Effector memory CD8-positive, alpha-beta T cell (primary cell): ENCODE measurements around the gene COX6B1.
A peak's percentile ranks its signal among the peaks of the same experiment; 100 is the strongest.
"Not testable (repeated sequence)": the region's sequence is repeated elsewhere in the genome, so short reads cannot be mapped to it uniquely, and the experiment has no call there.

Experiments used
- ATAC-seq: fragments of 150-1000 bp; cut with Tn5 transposase; replicated peaks from 2 replicates; pipeline ENCODE4 v1.10.0; 2021; ENCODE audit warnings: mild to moderate bottlenecking, moderate library complexity
- DNase-seq, 3 experiments: peaks; one replicate each; pipeline ENCODE4 v3.0.0; 2021
- H3K27ac Mint-ChIP-seq, 2 donors: one replicate each; pipeline ENCODE4 v1.8.0; 2022; ENCODE audit warnings: mild to moderate bottlenecking in 2 of 2, mixed read lengths in 2 of 2, moderate library complexity in 2 of 2
- H3K27me3 Mint-ChIP-seq, 2 donors: one replicate each; pipeline ENCODE4 v1.8.0; 2022; ENCODE audit warnings: mixed read lengths in 2 of 2
- H3K36me3 Mint-ChIP-seq: one replicate; pipeline ENCODE4 v1.8.0; 2022; ENCODE audit warnings: mild to moderate bottlenecking, moderate library complexity, mixed read lengths; ENCODE audit not compliant: insufficient read depth
- H3K4me1 Mint-ChIP-seq, 2 donors: one replicate each; pipeline ENCODE4 v1.8.0; 2022; ENCODE audit warnings: low read depth in 2 of 2, mixed read lengths in 2 of 2
- H3K4me3 Mint-ChIP-seq, 2 donors: one replicate each; pipeline ENCODE4 v1.8.0; 2022; ENCODE audit warnings: mild to moderate bottlenecking in 2 of 2, mixed read lengths in 2 of 2, moderate library complexity in 2 of 2
- H3K9me3 Mint-ChIP-seq, 2 donors: one replicate each; pipeline ENCODE4 v1.8.0; 2022; ENCODE audit warnings: mixed read lengths in 2 of 2

Gene COX6B1

DNA sequence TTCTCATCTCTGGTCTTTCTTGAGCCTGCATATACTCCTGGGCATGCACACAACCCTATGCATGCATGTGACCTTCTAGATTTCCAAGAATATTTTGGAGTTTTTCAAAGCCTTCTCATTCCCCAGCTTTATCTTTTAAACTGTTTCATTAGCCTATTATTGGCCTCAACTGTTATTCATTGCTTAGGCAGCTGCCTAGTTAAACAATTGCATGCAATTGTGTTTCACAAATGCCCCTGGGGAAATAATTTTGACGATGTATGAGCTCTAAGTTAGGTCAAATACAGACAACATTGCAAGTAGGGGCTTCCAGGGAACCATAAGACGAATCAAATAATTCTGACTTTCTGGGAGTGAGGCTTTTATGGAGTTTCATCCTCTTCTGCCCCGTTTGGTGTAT lies 15.9 kb downstream of the COX6B1 start:
- ATAC-seq (no peak), DNase-seq (no peak)
- H3K36me3 Mint-ChIP-seq: peaks cover 40% of the 10 kb centered on the region
- no peak overlapping the region for H3K27ac Mint-ChIP-seq
- H3K4me1 Mint-ChIP-seq: no peaks in the 10 kb centered on the region
- H3K9me3 Mint-ChIP-seq: no peaks in the 10 kb centered on the region
- H3K4me3 Mint-ChIP-seq: no peak overlapping the region
- peaks cover 0 to 3% of the 10 kb centered on the region in 2 donors for H3K27me3 Mint-ChIP-seq

DNA sequence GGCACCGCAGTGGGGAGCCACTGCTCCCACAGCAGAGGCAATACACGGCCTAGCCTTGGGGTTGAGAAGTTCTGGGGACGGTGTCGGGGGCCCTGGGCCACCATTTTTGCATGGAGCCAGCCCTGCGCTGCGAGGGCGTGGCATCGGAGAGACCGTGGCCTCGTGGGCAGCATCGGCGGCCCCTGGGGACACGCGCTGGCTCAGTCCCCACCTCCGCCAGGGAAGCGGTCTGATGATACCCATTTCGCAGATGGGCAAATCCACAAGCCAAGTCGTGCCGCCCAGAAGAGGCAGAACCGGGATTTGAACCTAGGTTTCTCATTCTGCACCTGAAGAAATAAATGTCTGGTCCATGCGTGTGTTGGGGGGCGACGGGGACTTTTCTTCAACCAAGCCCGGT lies 17.0 kb downstream of the COX6B1 start:
- H3K27me3 Mint-ChIP-seq: peaks cover 7 to 15% of the 10 kb centered on the region in 2 donors
- no peaks in the 10 kb centered on the region for H3K4me1 Mint-ChIP-seq
- no peak for DNase-seq
- no peak overlapping the region for H3K4me3 Mint-ChIP-seq
- no peak overlapping the region for H3K27ac Mint-ChIP-seq
- no peaks in the 10 kb centered on the region for H3K9me3 Mint-ChIP-seq
- no peak for ATAC-seq
- H3K36me3 Mint-ChIP-seq: peaks cover 29% of the 10 kb centered on the region

DNA sequence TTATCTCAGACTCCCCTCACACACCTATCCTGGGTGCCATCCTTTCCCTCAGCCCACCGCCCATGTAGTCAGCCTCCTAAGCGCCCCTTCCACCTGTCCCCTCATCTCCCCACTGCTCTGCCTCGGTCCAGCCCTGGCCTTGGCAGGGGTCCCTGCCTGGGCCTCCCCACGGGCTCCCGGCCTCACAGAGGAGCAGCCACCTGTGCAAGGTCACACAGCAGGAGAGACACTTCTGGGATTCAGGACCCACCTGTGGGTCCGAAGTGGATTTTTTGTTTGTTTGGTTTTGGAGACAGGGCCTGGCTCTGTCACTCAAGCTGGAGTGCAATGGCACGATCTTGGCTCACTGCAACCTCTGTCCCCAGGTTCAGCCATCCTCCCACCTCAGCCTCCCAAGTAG lies 17.5 kb downstream of the COX6B1 start:
- no peak overlapping the region for H3K27ac Mint-ChIP-seq
- no peak for ATAC-seq
- no peak for DNase-seq
- H3K36me3 Mint-ChIP-seq: peaks cover 24% of the 10 kb centered on the region
- no peaks in the 10 kb centered on the region for H3K9me3 Mint-ChIP-seq
- no peaks in the 10 kb centered on the region for H3K4me1 Mint-ChIP-seq
- H3K4me3 Mint-ChIP-seq: no peak overlapping the region
- H3K27me3 Mint-ChIP-seq: peaks cover 8 to 19% of the 10 kb centered on the region in 2 donors

DNA sequence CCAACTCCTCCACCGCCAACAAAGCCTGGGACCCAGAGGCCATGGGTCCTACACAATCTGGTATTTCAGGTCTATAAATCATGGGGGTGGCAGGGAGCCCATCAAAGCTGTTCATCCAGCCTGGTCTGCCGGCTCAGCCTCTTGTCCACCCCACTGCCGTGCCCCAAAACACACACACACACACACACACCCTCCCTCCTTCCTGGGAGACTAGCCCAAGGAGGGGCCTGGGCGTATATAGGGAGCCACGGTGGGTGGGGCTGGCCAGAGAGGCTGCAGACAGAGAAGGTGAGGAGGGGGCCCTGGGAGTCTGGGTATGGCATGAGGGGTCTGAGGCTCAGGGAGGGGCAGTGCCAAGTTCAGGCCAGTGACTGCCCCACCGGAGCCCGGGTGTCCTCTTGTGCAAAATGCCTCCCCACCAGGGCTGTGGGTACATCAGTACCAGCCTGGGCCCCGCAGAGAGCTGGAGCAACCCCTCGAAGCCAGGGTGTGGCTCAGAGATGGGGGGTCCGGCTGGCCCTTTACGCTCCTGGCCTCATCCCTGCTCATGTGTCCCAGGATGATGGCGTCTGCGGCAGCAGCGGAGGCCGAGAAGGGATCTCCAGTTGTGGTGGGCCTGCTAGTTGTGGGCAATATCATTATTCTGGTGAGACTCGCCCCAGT lies 18.3 kb downstream of the COX6B1 start, which contains the start of gene UPK1A:
Gene UPK1A, plus strand, starts transcription at position 267 of the 663 bp plus-strand sequence. Its CDS starts 296 bp downstream, at position 563.
- Mint-ChIP-seq H3K27me3 (peaks cover 11 to 26% of the 10 kb centered on the region in 2 donors), H3K4me3 (no peak within 1 kb of the TSS), H3K27ac (no peak within 1 kb of the TSS), H3K9me3 (no peaks in the 10 kb centered on the region), H3K36me3 (peaks cover 19% of the 10 kb centered on the region), H3K4me1 (no peaks in the 10 kb centered on the region)
- DNase-seq: no peak
- ATAC-seq: no peak

DNA sequence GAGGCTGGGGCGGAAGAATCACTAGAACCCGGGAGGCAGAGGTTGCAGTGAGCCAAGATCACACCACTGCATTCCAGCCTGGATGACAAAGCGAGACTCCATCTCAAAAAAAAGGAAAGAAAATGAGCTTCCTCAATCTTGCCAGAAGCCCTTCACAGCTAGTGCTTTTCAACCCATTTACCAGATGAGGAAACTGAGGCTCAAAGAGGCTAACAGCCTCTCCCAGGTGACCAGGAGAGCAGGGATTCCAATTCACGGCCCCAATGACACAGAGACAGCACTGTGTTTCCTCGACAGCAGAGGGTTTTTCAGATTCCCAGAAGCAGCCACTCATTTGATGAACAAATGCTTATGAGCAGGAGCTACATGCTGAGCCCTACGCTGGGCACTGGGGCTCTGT lies 21.4 kb downstream of the COX6B1 start:
- Mint-ChIP-seq H3K36me3 (peaks cover 5% of the 10 kb centered on the region), H3K4me3 (no peak overlapping the region), H3K4me1 (peaks cover 7 to 9% of the 10 kb centered on the region in 2 donors), H3K9me3 (no peaks in the 10 kb centered on the region), H3K27me3 (peaks cover 20 to 49% of the 10 kb centered on the region in 2 donors), H3K27ac (no peak overlapping the region)
- DNase-seq (no peak), ATAC-seq (no peak)

DNA sequence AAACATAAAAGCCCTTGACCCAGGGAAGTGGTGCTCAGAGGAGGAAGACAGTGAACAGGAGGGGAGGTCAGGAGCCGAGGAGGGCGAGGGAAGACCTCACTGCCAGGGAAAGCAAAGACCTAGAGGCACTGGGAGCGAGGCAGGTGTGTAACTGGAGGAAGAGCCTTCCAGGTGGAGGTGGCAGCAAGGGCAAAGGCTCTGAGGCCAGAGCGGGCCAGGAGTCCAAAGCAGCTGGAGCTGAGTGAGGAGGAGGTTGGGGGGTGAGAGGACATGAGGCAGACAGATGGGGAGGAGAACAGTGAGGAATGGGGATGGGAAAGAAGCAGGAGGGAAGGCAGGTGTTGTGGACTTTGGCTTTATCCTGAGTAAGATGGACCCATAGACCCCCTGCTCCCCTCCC lies 21.9 kb downstream of the COX6B1 start:
- DNase-seq: no peak
- peaks cover 20 to 49% of the 10 kb centered on the region in 2 donors for H3K27me3 Mint-ChIP-seq
- no peak overlapping the region for H3K27ac Mint-ChIP-seq
- no peak overlapping the region for H3K4me3 Mint-ChIP-seq
- no peaks in the 10 kb centered on the region for H3K9me3 Mint-ChIP-seq
- peaks cover 7 to 9% of the 10 kb centered on the region in 2 donors for H3K4me1 Mint-ChIP-seq
- peaks cover 5% of the 10 kb centered on the region for H3K36me3 Mint-ChIP-seq
- ATAC-seq: no peak

DNA sequence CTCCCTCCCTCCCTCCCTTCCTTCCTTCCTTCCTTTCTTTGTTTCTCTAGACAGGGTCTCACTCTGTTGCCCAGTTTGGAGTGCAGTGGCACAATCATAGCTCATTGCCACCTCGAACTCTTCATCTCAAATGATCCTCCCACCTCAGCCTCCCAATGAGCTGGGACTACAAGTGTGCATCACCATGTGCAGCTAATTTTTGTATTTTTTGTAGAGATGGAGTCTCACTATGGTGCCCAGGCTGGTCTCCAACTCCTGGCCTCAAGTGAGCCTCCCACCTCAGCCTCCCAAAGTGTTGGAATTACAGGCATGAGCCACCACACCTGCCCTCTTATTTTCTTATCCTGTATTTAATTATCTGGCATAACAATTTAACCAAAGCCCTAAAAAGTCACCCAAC lies 22.6 kb downstream of the COX6B1 start:
- no peak for ATAC-seq
- peaks cover 21 to 53% of the 10 kb centered on the region in 2 donors for H3K27me3 Mint-ChIP-seq
- no peak overlapping the region for H3K27ac Mint-ChIP-seq
- H3K4me1 Mint-ChIP-seq: peaks cover 7 to 9% of the 10 kb centered on the region in 2 donors
- H3K4me3 Mint-ChIP-seq: no peak overlapping the region
- H3K9me3 Mint-ChIP-seq: no peaks in the 10 kb centered on the region
- peaks cover 5% of the 10 kb centered on the region for H3K36me3 Mint-ChIP-seq
- DNase-seq: no peak

DNA sequence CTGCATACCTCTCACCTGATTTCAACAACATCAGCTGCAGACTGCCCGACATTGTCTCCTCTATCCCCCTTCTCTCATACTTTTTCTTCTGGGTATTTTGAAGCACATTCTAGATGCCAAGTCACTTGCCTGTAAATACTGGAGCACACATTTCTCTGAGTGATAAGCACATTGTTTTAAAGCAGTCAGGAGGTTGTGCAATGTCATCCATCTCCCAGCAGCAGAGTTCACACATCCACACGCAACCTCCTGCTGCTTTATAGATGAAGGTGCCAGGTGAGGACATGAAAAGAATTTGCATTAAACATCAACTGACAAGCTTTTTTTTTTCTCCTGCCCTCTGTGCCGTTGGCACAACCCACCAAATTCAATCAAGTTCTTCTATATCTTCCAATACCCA lies 23.7 kb downstream of the COX6B1 start:
- ATAC-seq (no peak), DNase-seq (no peak)
- Mint-ChIP-seq H3K4me1 (peaks cover 7 to 9% of the 10 kb centered on the region in 2 donors), H3K27ac (no peak overlapping the region), H3K9me3 (no peaks in the 10 kb centered on the region), H3K27me3 (peaks cover 27 to 64% of the 10 kb centered on the region in 2 donors), H3K4me3 (no peak overlapping the region), H3K36me3 (peaks cover 7% of the 10 kb centered on the region)

DNA sequence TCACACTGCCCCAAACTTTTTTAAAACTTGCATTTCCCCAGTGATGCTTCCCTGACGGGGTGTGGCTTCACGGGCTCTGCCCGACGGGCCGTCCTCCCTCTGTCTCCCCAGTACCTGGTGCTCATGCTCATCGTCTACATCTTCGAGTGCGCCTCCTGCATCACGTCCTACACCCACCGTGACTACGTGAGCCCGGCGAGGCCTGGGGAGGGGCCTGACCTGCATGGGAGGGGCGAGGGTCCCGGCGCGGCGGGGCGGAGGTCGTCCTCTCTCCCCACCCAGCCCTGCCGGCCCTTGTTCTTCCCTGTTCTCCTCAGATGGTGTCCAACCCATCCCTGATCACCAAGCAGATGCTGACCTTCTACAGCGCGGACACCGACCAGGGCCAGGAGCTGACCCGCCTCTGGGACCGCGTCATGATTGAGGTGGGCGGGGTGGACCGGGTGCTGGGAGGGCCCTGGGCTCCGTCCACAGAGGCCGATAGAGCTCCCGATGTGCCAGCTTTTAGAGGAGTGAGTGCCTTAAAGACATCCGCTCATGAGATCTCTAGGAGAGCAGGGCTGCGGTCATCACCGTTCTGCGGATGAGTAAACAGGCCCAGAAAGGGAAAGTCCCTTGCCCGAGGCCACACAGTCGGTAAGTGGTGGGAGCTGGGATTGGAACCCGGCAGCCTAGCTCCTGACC lies 25.1 kb downstream of the COX6B1 start:
- Mint-ChIP-seq H3K27ac (peak overlapping the region; percentile 60 to 79), H3K4me1 (peaks cover 7 to 9% of the 10 kb centered on the region in 2 donors), H3K27me3 (peaks cover 31 to 73% of the 10 kb centered on the region in 2 donors), H3K4me3 (peak overlapping the region; percentile 82 to 83), H3K36me3 (peaks cover 7% of the 10 kb centered on the region), H3K9me3 (no peaks in the 10 kb centered on the region)
- ATAC-seq: peak; percentile 90
- DNase-seq: peak; percentile 10 to 18 (median 16)

DNA sequence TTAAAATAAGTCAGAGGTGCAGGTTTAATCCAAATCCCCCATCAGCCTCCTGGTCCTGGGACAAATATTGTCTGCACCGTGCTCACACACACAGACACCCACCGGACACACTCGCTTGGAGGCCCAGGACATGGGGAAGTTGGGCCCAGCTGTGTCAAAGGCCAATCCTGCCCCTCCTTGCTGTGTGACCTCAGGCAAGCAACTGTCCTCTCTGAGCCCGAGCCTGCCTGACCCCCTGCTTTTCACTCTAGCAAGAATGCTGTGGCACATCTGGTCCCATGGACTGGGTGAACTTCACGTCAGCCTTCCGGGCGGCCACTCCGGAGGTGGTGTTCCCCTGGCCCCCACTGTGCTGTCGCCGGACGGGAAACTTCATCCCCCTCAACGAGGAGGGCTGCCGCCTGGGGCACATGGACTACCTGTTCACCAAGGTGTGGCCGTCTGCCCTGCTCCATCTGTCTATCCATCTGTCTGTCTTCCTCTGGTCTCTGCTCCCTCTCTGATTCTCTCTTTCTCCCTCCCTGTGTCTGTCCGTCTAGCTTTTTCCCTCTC lies 27.5 kb downstream of the COX6B1 start:
- no peak overlapping the region for H3K27ac Mint-ChIP-seq
- DNase-seq: no peak
- H3K9me3 Mint-ChIP-seq: no peaks in the 10 kb centered on the region
- no peak overlapping the region for H3K4me3 Mint-ChIP-seq
- H3K27me3 Mint-ChIP-seq: peaks cover 22 to 55% of the 10 kb centered on the region in 2 donors
- peaks cover 11% of the 10 kb centered on the region for H3K36me3 Mint-ChIP-seq
- no peak for ATAC-seq
- peaks cover 7 to 9% of the 10 kb centered on the region in 2 donors for H3K4me1 Mint-ChIP-seq

DNA sequence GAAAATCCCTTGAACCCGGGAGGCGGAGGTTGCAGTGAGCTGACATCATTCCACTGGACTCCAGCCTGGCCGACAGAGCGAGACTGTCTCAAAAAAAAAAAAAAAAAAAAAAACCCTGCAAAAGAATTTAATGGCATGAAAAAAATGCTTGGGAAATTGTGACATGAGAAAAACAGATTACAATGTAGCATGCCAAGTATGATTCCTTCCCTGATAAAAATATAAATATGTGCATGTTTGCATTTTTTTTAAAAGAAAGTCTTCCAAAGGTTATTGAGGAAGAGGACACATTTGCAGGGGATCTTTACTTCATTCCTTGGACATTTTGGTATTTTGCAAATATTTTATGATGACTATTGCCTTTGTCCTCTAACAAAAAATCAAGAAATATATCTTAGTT lies 41.7 kb downstream of the COX6B1 start:
- ATAC-seq (no peak), DNase-seq (no peak)
- Mint-ChIP-seq H3K36me3 (peaks cover 4% of the 10 kb centered on the region), H3K9me3 (no peaks in the 10 kb centered on the region), H3K27me3 (no peaks in the 10 kb centered on the region), H3K4me3 (no peak overlapping the region), H3K27ac (no peak overlapping the region), H3K4me1 (no peaks in the 10 kb centered on the region)

DNA sequence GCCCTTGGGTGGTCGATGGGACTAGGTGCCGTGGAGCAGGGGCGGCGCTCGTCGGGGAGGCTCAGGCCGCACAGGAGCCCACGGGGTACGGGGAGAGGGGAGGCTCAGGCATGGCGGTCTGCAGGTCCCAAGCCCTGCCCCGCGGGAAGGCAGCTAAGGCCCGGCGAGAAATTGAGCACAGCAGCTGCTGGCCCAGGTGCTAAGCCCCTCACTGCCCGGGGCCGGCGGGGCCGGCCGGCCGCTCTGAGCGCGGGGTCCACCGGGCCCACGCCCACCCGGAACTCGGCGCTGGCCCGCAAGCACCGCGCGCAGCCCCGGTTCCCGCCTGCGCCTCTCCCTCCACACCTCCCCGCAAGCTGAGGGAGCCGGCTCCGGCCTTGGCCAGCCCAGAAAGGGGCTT lies 43.0 kb downstream of the COX6B1 start:
- DNase-seq, H3K9me3 Mint-ChIP-seq, H3K4me1 Mint-ChIP-seq, H3K27ac Mint-ChIP-seq, H3K36me3 Mint-ChIP-seq, ATAC-seq, H3K27me3 Mint-ChIP-seq, H3K4me3 Mint-ChIP-seq: not testable (repeated sequence)

DNA sequence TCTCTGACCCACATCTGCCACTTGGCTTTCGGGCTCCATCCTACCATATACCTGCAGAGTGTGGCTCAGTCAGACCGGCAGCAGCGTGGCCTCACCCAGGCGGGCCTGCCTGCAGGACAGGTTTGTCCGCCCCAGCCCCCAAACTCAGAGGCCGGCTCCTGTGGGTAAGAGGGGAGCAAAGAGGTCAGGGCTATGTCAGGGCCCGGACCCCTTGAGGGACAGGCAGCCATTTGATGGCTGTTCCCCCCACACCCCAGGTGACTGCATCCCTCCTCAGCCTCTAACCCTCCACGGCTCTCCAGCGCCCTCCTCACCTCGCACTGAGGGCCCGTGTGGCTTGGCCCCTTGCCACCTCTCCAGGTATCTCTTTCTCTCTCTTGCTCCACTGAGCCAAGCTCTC lies 43.9 kb downstream of the COX6B1 start:
- ATAC-seq (no peak), DNase-seq (no peak)
- Mint-ChIP-seq H3K4me3 (no peak overlapping the region), H3K9me3 (no peaks in the 10 kb centered on the region), H3K36me3 (peaks cover 4% of the 10 kb centered on the region), H3K4me1 (no peaks in the 10 kb centered on the region), H3K27me3 (no peaks in the 10 kb centered on the region), H3K27ac (no peak overlapping the region)

DNA sequence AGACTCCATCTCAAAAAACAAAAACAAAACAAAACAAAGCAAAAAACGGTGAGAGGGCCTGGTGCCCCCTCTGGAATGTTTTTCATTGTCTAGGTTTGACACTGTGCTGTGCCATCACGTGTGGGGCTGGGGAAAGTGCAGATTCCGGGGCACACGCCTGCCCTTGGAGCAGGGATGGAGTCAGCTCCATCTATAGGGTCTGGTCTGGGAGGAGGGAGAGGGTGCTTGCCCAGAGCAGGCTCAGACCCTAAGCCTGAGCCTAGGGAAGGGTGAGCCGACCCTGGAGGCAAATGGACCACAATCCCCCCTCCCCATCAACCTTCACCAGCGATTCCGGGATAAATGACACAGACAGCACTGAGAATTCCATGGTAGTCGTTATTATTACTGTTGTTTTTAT lies 45.3 kb downstream of the COX6B1 start:
- Mint-ChIP-seq H3K9me3 (no peaks in the 10 kb centered on the region), H3K27ac (no peak overlapping the region), H3K4me3 (no peak overlapping the region), H3K4me1 (no peaks in the 10 kb centered on the region), H3K36me3 (peaks cover 4% of the 10 kb centered on the region), H3K27me3 (no peaks in the 10 kb centered on the region)
- DNase-seq (no peak), ATAC-seq (peak; percentile 3)
